A549 (cell line): Measurements from ENCODE around the gene STOX1.
"Not testable (repeated sequence)": the region's sequence is repeated elsewhere in the genome, so short reads cannot be mapped to it uniquely, and the experiment has no call there.

Experiments
- CEBPB ChIP-seq, 2 experiments: fragments of >200 bp in 1 of 2; sonication (Bioruptor Twin) in 1 of 2; formaldehyde crosslinking in 1 of 2; IDR thresholded peaks; 2 replicates each; pipeline ENCODE4 v1.6.1; 2012 to 2016
- CTCF ChIP-seq: fragments of >200 bp; sonication (Bioruptor Twin); formaldehyde crosslinking; IDR thresholded peaks from 3 replicates; pipeline ENCODE4 v1.5.1; 2016
- SMC3 ChIP-seq: fragments of >200 bp; sonication (Bioruptor Twin); formaldehyde crosslinking; IDR thresholded peaks from 3 replicates; pipeline ENCODE4 v1.6.1; 2018; ENCODE audit warnings: inconsistent platforms

GRCh38 chr10:68868173-68868572 is 40.8 kb downstream of the STOX1 start:
- TF ChIP-seq CTCF; CEBPB (IDR thresholded peaks at IDR 0.05); SMC3: not testable (repeated sequence)
